Sigmoid colon (tissue), 7 donors: ENCODE results near the gene SNX8. TPM values are rescaled to one million over a fixed set of nuclear protein-coding genes. Genes with fewer than 3 reads are reported as not detected.

Source experiments
- DNase-seq: peaks from one replicate; pipeline ENCODE4 v3.0.0-alpha.2; 2019
- H3K27ac ChIP-seq, 4 donors: fragments of 200-600 bp; sonication (generic); one replicate each; pipeline ENCODE4 v1.5.1; 2016 to 2019; ENCODE audit warnings: mild to moderate bottlenecking in 1 of 4
- H3K27me3 ChIP-seq, 3 donors: fragments of 200-600 bp; sonication (generic); one replicate each; pipeline ENCODE4 v1.5.1; 2019; ENCODE audit warnings: mild to moderate bottlenecking in 1 of 3
- H3K36me3 ChIP-seq, 4 donors: fragments of 200-600 bp; sonication (generic); one replicate each; pipeline ENCODE4 v1.5.1; 2016 to 2019
- H3K4me1 ChIP-seq, 4 donors: fragments of 200-600 bp; sonication (generic); one replicate each; pipeline ENCODE4 v1.5.1; 2017 to 2019
- H3K4me3 ChIP-seq, 4 donors: fragments of 200-600 bp; sonication (generic); one replicate each; pipeline ENCODE4 v1.5.1; 2017 to 2019; ENCODE audit warnings: mild to moderate bottlenecking in 2 of 4, moderate library complexity in 1 of 4
- H3K9me3 ChIP-seq, 4 donors: fragments of 200-600 bp in 3 of 4; sonication (generic) in 3 of 4; one replicate each; pipeline versions ENCODE4 v1.5.1 to v1.6.1; 2013 to 2019
- EP300 ChIP-seq, 4 donors: sonication (generic); formaldehyde crosslinking; IDR thresholded peaks; one replicate each; pipeline ENCODE4 v1.6.1; 2017; ENCODE audit warnings: antibody characterized with exemption in 4 of 4
- POLR2A ChIP-seq, 2 donors: fragments of 450-650 bp; IDR thresholded peaks; one replicate each; pipeline ENCODE4 v1.6.1; 2016; ENCODE audit warnings: antibody characterized with exemption in 2 of 2, mild to moderate bottlenecking in 2 of 2, moderate library complexity in 2 of 2
- POLR2AphosphoS5 ChIP-seq, 4 donors: sonication (generic); formaldehyde crosslinking; IDR thresholded peaks; one replicate each; pipeline ENCODE4 v1.6.1; 2017; ENCODE audit warnings: antibody characterized with exemption in 4 of 4
- WGBS, 2 donors: extraction: QIAGEN DNeasy Blood & Tissue Kit; methylation state at CpG; one replicate each; pipeline ENCODE4 v1.1.7; 2013; 5-methylcytosine and 5-hydroxymethylcytosine counted together
- intact Hi-C: fragments of 100-400 bp; cut with DNase I; formaldehyde crosslinking; loops from one replicate; pipeline ENCODE4 v1.15.1; 2023
- polyA plus RNA-seq, 3 donors: library from polyadenylated mRNA; stranded (reverse); fragments of 200-250 nt; gene quantifications; one replicate each; pipeline ENCODE4 v1.2.3, GENCODE V29; 2013
- total RNA-seq, 4 donors: library from RNA; depleted of rRNA; stranded (reverse); fragments of >200 nt; gene quantifications; one replicate each; pipeline ENCODE4 v1.1.0, GENCODE V29; 2016
- TF ChIP-seq, protein P1 (sequence below), 4 experiments: fragments of 450-650 bp in 3 of 4; fragments of 200-600 bp in 1 of 4; IDR thresholded peaks; one replicate each; pipeline ENCODE4 v1.5.1; 2016 to 2019; ENCODE audit warnings: antibody characterized with exemption in 4 of 4, mild to moderate bottlenecking in 3 of 4, moderate library complexity in 2 of 4
- donor health status: healthy with polysubstance abuse.
- donor health status: Bipolar disorder and iron deficiency.
- donor health status: healthy.

SNX8 gene
- total and polyA plus RNA-seq, 7 donors: 5.3 to 23.1 (median 10.2) TPM

- no peak overlapping the region for H3K27ac ChIP-seq
- no peaks in the 10 kb centered on the region for H3K36me3 ChIP-seq
- no peak for DNase-seq
- H3K9me3 ChIP-seq: no peaks in the 10 kb centered on the region
- WGBS, 2 donors: 83% methylated on average over 36 of the region's 36 CpGs
- H3K27me3 ChIP-seq: no peaks in the 10 kb centered on the region
- H3K4me1 ChIP-seq: peaks cover 0 to 7% (median 7%) of the 10 kb centered on the region in 4 donors
- no peak overlapping the region for H3K4me3 ChIP-seq
- intact Hi-C loops: no loop called here
- TF ChIP-seq EP300 (IDR thresholded peaks at IDR 0.05): no peak
- TF ChIP-seq, protein P1, sequence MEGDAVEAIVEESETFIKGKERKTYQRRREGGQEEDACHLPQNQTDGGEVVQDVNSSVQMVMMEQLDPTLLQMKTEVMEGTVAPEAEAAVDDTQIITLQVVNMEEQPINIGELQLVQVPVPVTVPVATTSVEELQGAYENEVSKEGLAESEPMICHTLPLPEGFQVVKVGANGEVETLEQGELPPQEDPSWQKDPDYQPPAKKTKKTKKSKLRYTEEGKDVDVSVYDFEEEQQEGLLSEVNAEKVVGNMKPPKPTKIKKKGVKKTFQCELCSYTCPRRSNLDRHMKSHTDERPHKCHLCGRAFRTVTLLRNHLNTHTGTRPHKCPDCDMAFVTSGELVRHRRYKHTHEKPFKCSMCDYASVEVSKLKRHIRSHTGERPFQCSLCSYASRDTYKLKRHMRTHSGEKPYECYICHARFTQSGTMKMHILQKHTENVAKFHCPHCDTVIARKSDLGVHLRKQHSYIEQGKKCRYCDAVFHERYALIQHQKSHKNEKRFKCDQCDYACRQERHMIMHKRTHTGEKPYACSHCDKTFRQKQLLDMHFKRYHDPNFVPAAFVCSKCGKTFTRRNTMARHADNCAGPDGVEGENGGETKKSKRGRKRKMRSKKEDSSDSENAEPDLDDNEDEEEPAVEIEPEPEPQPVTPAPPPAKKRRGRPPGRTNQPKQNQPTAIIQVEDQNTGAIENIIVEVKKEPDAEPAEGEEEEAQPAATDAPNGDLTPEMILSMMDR (IDR thresholded peaks at IDR 0.05): peak in 3 of 4 experiments; percentile 20 to 56 (median 50)
These were observed 66.9 kb downstream of the SNX8 start for GRCh38 chr7:2247141-2247995.

- no peak overlapping the region for H3K4me3 ChIP-seq
- 54 to 85% methylated on average over 22 of the region's 22 CpGs for WGBS, 2 donors
- H3K4me1 ChIP-seq: peaks cover 0 to 15% (median 13%) of the 10 kb centered on the region in 4 donors
- intact Hi-C loops: no loop called here
- no peak for DNase-seq
- TF ChIP-seq, protein P1 (IDR thresholded peaks at IDR 0.05): no peak
- TF ChIP-seq EP300 (IDR thresholded peaks at IDR 0.05): no peak
- TF ChIP-seq POLR2A (IDR thresholded peaks at IDR 0.05): no peak
- TF ChIP-seq POLR2AphosphoS5 (IDR thresholded peaks at IDR 0.05): no peak
- no peak overlapping the region for H3K27ac ChIP-seq
- H3K9me3 ChIP-seq: no peaks in the 10 kb centered on the region
- H3K27me3 ChIP-seq: no peaks in the 10 kb centered on the region
- no peaks in the 10 kb centered on the region for H3K36me3 ChIP-seq
These were observed 68.2 kb downstream of the SNX8 start for GRCh38 chr7:2245883-2246675.

DNA sequence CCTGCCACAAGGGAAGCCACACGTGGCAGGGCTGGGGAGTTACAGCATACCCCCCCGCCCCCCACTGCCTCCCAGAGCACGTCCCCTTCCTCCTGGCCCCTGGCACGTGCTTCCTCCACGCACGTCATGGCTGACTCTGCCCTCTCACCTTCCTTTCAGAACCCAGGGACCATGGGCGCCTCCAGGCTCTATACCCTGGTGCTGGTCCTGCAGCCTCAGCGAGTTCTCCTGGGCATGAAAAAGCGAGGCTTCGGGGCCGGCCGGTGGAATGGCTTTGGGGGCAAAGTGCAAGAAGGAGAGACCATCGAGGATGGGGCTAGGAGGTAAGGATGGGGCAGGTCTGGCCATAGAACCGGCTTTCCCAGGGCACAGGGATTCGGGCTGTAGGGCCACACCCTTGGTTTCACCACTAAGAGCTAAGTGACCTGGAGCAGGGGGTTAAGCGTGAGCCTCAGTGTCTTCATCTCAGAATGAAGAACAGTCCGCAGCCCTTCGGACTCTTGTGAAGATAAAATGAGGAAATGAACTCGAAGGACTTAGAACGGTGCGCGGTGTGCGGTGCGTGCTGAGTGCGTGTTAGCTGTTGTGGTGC lies 69.7 kb downstream of the SNX8 start:
- intact Hi-C loops: loop anchor here (5.0 kb wide), 1 partner anchor 68 kb away; the partner anchor contains the start of gene SNX8
- Histone ChIP-seq H3K36me3 (peaks cover 0 to 2% (median 0%) of the 10 kb centered on the region in 4 donors), H3K9me3 (no peaks in the 10 kb centered on the region), H3K27me3 (no peaks in the 10 kb centered on the region), H3K4me1 (peaks cover 0 to 21% (median 20%) of the 10 kb centered on the region in 4 donors), H3K4me3 (no peak overlapping the region), H3K27ac (no peak overlapping the region)
- DNase-seq: no peak
- 82% methylated on average over 25 of the region's 25 CpGs for WGBS, 2 donors
- TF ChIP-seq, protein P1 (IDR thresholded peaks at IDR 0.05): no peak
- TF ChIP-seq EP300 (IDR thresholded peaks at IDR 0.05): no peak
- no peak for TF ChIP-seq POLR2AphosphoS5 (IDR thresholded peaks at IDR 0.05)
- TF ChIP-seq POLR2A (IDR thresholded peaks at IDR 0.05): no peak

- no peaks in the 10 kb centered on the region for H3K9me3 ChIP-seq
- no peak for TF ChIP-seq EP300 (IDR thresholded peaks at IDR 0.05)
- no peak for TF ChIP-seq POLR2A (IDR thresholded peaks at IDR 0.05)
- TF ChIP-seq, protein P1 (IDR thresholded peaks at IDR 0.05): no peak
- TF ChIP-seq POLR2AphosphoS5 (IDR thresholded peaks at IDR 0.05): no peak
- DNase-seq: no peak
- WGBS, 2 donors: 76 to 88% methylated on average over 12 of the region's 12 CpGs
- peaks cover 0 to 21% (median 20%) of the 10 kb centered on the region in 4 donors for H3K4me1 ChIP-seq
- H3K36me3 ChIP-seq: peaks cover 0 to 13% (median 3%) of the 10 kb centered on the region in 4 donors
- H3K27me3 ChIP-seq: no peaks in the 10 kb centered on the region
- H3K4me3 ChIP-seq: no peak overlapping the region
- intact Hi-C loops: loop anchor here (5.0 kb wide), 1 partner anchor 69 kb away; the partner anchor contains the start of gene SNX8
- H3K27ac ChIP-seq: no peak overlapping the region
These were observed 70.8 kb downstream of the SNX8 start for GRCh38 chr7:2243458-2243857.
